Neural progenitor cell (in vitro differentiated cells): ENCODE data around the gene TNFSF10.

Source experiments
- EZH2phosphoT487 ChIP-seq: fragments of 200-600 bp; sonication (generic); IDR thresholded peaks from 2 replicates; pipeline ENCODE4 v1.6.1; 2017; ENCODE audit warnings: antibody characterized with exemption
- TF ChIP-seq, protein P1 (sequence below): fragments of 200-600 bp; sonication (generic); IDR thresholded peaks from 2 replicates; pipeline ENCODE4 v1.5.1; 2017; ENCODE audit warnings: antibody characterized with exemption, mild to moderate bottlenecking

DNA sequence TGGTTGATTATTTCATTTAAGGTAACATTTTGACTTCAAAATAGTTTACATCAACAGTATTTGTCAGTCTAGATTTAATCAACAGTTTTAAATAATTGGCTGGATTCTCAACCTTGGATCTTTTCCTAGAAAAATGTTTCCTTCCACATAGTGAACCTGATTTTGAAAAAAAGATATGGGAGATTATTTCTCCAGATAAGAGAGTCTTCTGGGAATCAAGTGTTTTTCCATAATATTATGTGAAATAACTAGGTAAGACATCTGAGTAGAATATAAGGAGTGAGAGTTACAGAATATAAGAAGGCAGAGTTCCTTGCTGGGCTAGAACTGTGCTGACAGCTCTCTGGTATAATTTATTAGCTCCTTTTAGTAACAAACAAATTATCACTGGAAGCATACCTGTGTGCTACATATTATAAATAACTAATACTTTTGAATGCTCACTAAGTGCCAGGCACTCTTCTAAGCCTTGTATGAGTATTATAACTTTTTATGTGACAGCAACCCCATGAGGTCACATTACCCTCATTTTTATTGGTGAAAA lies 18.8 kb upstream of the TNFSF10 start:
- TF ChIP-seq, protein P1, sequence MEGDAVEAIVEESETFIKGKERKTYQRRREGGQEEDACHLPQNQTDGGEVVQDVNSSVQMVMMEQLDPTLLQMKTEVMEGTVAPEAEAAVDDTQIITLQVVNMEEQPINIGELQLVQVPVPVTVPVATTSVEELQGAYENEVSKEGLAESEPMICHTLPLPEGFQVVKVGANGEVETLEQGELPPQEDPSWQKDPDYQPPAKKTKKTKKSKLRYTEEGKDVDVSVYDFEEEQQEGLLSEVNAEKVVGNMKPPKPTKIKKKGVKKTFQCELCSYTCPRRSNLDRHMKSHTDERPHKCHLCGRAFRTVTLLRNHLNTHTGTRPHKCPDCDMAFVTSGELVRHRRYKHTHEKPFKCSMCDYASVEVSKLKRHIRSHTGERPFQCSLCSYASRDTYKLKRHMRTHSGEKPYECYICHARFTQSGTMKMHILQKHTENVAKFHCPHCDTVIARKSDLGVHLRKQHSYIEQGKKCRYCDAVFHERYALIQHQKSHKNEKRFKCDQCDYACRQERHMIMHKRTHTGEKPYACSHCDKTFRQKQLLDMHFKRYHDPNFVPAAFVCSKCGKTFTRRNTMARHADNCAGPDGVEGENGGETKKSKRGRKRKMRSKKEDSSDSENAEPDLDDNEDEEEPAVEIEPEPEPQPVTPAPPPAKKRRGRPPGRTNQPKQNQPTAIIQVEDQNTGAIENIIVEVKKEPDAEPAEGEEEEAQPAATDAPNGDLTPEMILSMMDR, result no peak
- no peak for TF ChIP-seq EZH2phosphoT487
